NB4 (cell line): Measurements from ENCODE around the gene AKT3.

Experiments
- CTCF ChIP-seq: IDR thresholded peaks from one replicate; pipeline ENCODE4 v1.5.1; 2012; ENCODE audit warnings: low read depth, low read length
- POLR2A ChIP-seq: IDR thresholded peaks from 2 replicates; pipeline ENCODE4 v1.6.1; 2011; ENCODE audit warnings: mild to moderate bottlenecking; ENCODE audit not compliant: insufficient read length; ENCODE audit errors: extremely low read depth
- TF ChIP-seq, protein P1 (sequence below): IDR thresholded peaks from 2 replicates; pipeline ENCODE4 v1.6.1; 2011; ENCODE audit warnings: low read depth, low read length

DNA sequence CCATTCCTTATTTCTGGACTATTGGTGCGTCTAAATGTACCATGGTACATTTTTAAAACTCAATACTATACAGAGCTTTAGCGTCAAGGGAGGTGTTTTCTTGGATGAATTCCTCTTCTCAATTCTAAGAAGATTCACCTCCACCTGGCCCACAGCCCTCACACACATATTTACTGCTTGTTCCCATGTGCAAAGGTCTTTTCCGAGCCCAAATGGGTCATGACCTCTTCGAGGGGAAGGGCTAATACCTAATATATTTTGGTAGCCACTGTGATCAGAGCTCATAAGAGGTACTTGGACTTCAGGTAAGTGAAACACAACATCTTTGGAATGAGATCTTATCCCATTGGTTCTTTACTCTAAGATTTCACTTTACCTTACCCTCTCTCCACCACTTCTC is 388.3 kb downstream of the AKT3 start:
- TF ChIP-seq POLR2A (no peak), CTCF (no peak)
- TF ChIP-seq, protein P1, sequence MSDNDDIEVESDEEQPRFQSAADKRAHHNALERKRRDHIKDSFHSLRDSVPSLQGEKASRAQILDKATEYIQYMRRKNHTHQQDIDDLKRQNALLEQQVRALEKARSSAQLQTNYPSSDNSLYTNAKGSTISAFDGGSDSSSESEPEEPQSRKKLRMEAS, result no peak
